WTC11 (cell line): ENCODE measurements around the gene PHRF1.

ENCODE experiments used
- CBFB ChIP-seq: sonication (generic); formaldehyde crosslinking; IDR thresholded peaks from 2 replicates; pipeline ENCODE4 v1.8.1; 2022; ENCODE audit warnings: mild to moderate bottlenecking, low read depth, missing genetic modification reagents
- IRF2 ChIP-seq: sonication (generic); formaldehyde crosslinking; IDR thresholded peaks from 2 replicates; pipeline ENCODE4 v1.8.0; 2022; ENCODE audit warnings: low read depth, missing genetic modification reagents, borderline replicate concordance
- PRRX2 ChIP-seq: fragments of 250-450 bp; sonication (Bioruptor Pico); IDR thresholded peaks from 2 replicates; pipeline ENCODE4 v1.8.0; 2021; ENCODE audit warnings: mild to moderate bottlenecking
- TCF7 ChIP-seq: sonication (generic); formaldehyde crosslinking; IDR thresholded peaks from 2 replicates; pipeline ENCODE4 v1.8.0; 2022; ENCODE audit warnings: mild to moderate bottlenecking, low read depth, missing genetic modification reagents, moderate library complexity
- TF ChIP-seq, protein P1 (sequence below): sonication (generic); formaldehyde crosslinking; IDR thresholded peaks from 2 replicates; pipeline ENCODE4 v1.8.0; 2022; ENCODE audit warnings: mild to moderate bottlenecking, missing genetic modification reagents
- TF ChIP-seq, protein P2 (sequence below): sonication (generic); formaldehyde crosslinking; conservative IDR thresholded peaks from 2 replicates; pipeline ENCODE4 v1.8.1; 2023; ENCODE audit warnings: mild to moderate bottlenecking, low read depth, missing genetic modification reagents, moderate library complexity
- TF ChIP-seq, protein P3 (sequence below): sonication (generic); formaldehyde crosslinking; IDR thresholded peaks from 2 replicates; pipeline ENCODE4 v1.8.1; 2023; ENCODE audit warnings: mild to moderate bottlenecking, missing genetic modification reagents, moderate library complexity
- TF ChIP-seq, protein P4 (sequence below): fragments of 200-600 bp; IDR thresholded peaks from 2 replicates; pipeline ENCODE4 v1.8.0; 2022; ENCODE audit warnings: antibody characterized with exemption

DNA sequence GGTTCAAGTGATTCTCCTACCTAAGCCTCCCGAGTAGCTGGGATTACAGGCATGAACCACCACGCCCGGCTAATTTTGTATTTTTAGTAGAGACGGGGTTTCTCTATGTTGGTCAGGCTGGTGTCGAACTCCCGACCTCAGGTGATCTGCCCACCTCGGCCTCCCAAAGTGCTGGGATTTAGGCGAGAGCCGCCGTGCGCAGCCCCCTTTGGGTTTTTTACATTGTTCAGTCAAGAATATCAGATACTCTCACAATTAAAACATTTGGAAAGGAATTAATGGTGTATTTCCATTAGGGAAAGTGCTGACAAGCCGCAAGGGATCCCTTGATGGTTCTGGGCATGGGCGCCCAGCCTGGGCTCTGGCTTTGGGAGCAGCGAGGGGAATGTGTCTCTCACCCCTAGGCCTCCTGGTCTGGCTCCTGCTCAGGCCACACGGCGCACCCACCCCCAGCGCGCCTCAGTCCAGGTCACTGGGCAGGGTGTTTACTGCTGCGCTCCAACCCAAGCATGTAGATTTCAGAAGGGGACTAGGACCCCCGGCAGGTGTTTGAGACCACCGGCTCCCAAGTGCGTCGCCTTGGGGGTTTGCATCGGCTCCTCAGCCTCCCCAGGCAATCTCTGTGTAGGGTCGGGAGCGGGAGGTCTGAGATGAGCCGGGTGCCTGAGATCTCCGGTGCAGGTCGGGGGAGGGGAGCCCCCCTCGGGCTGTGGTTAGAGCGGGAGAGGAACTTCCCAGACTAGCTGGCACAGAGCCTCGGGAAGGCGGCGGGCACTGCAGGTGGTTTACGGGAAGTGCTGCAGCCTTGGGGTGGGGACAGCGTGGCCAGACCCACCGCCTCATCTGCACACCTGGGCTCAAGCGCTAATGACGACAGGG, 40.3 kb downstream of the PHRF1 start:
- TF ChIP-seq, protein P1, sequence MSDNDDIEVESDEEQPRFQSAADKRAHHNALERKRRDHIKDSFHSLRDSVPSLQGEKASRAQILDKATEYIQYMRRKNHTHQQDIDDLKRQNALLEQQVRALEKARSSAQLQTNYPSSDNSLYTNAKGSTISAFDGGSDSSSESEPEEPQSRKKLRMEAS (CRISPR knock-in tag): no peak
- TF ChIP-seq, protein P2, sequence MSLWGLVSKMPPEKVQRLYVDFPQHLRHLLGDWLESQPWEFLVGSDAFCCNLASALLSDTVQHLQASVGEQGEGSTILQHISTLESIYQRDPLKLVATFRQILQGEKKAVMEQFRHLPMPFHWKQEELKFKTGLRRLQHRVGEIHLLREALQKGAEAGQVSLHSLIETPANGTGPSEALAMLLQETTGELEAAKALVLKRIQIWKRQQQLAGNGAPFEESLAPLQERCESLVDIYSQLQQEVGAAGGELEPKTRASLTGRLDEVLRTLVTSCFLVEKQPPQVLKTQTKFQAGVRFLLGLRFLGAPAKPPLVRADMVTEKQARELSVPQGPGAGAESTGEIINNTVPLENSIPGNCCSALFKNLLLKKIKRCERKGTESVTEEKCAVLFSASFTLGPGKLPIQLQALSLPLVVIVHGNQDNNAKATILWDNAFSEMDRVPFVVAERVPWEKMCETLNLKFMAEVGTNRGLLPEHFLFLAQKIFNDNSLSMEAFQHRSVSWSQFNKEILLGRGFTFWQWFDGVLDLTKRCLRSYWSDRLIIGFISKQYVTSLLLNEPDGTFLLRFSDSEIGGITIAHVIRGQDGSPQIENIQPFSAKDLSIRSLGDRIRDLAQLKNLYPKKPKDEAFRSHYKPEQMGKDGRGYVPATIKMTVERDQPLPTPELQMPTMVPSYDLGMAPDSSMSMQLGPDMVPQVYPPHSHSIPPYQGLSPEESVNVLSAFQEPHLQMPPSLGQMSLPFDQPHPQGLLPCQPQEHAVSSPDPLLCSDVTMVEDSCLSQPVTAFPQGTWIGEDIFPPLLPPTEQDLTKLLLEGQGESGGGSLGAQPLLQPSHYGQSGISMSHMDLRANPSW (CRISPR knock-in tag): no peak
- no peak for TF ChIP-seq PRRX2 (CRISPR knock-in tag)
- TF ChIP-seq IRF2 (CRISPR knock-in tag): no peak
- TF ChIP-seq, protein P3, sequence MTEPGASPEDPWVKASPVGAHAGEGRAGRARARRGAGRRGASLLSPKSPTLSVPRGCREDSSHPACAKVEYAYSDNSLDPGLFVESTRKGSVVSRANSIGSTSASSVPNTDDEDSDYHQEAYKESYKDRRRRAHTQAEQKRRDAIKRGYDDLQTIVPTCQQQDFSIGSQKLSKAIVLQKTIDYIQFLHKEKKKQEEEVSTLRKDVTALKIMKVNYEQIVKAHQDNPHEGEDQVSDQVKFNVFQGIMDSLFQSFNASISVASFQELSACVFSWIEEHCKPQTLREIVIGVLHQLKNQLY (CRISPR knock-in tag): no peak
- no peak for TF ChIP-seq CBFB
- TF ChIP-seq, protein P4, sequence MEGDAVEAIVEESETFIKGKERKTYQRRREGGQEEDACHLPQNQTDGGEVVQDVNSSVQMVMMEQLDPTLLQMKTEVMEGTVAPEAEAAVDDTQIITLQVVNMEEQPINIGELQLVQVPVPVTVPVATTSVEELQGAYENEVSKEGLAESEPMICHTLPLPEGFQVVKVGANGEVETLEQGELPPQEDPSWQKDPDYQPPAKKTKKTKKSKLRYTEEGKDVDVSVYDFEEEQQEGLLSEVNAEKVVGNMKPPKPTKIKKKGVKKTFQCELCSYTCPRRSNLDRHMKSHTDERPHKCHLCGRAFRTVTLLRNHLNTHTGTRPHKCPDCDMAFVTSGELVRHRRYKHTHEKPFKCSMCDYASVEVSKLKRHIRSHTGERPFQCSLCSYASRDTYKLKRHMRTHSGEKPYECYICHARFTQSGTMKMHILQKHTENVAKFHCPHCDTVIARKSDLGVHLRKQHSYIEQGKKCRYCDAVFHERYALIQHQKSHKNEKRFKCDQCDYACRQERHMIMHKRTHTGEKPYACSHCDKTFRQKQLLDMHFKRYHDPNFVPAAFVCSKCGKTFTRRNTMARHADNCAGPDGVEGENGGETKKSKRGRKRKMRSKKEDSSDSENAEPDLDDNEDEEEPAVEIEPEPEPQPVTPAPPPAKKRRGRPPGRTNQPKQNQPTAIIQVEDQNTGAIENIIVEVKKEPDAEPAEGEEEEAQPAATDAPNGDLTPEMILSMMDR: no peak
- no peak for TF ChIP-seq TCF7
